Heart right ventricle (tissue), 16 donors: ENCODE results near the gene GAS2L1. TPM values are rescaled to one million over a fixed set of nuclear protein-coding genes. Genes with fewer than 3 reads are reported as not detected.
A peak's percentile ranks its signal among the peaks of the same experiment; 100 is the strongest.

Experiments
- ATAC-seq, 8 donors: fragments of 200-7000 bp; cut with Tn5 transposase; one replicate each; pipeline ENCODE4 v1.9.1; 2020; ENCODE audit warnings: mild to moderate bottlenecking in 8 of 8, moderate library complexity in 8 of 8, moderate number of reproducible peaks in 1 of 8
- DNase-seq, 2 donors: peaks; one replicate each; pipeline ENCODE4 v3.0.0-alpha.2; 2020
- H3K27ac ChIP-seq, 10 donors: fragments of 200-600 bp; sonication (generic) in 2 of 10; one replicate each; pipeline versions ENCODE4 v1.5.0 to v1.8.0; 2020 to 2022; ENCODE audit warnings: mild to moderate bottlenecking in 3 of 10
- H3K27me3 ChIP-seq, 7 donors: fragments of 200-600 bp; one replicate each; pipeline ENCODE4 v1.8.0; 2021 to 2022; ENCODE audit warnings: mild to moderate bottlenecking in 2 of 7
- H3K36me3 ChIP-seq, 9 donors: fragments of 200-600 bp; sonication (generic) in 1 of 9; one replicate each; pipeline versions ENCODE4 v1.5.0 to v1.8.0; 2020 to 2022; ENCODE audit warnings: mild to moderate bottlenecking in 2 of 9
- H3K4me1 ChIP-seq, 9 donors: fragments of 200-600 bp; sonication (generic) in 1 of 9; one replicate each; pipeline versions ENCODE4 v1.5.0 to v1.8.0; 2020 to 2022; ENCODE audit warnings: mild to moderate bottlenecking in 4 of 9
- H3K4me3 ChIP-seq, 10 donors: fragments of 200-600 bp; sonication (generic) in 2 of 10; one replicate each; pipeline versions ENCODE4 v1.5.0 to v1.8.0; 2020 to 2022; ENCODE audit warnings: mild to moderate bottlenecking in 7 of 10, moderate library complexity in 2 of 10
- H3K9me3 ChIP-seq, 11 donors: fragments of 200-600 bp in 10 of 11; sonication (generic) in 2 of 11; one replicate each; pipeline versions ENCODE4 v1.5.0 to v1.8.0; 2013 to 2022; ENCODE audit warnings: mild to moderate bottlenecking in 2 of 11, control low read depth in 1 of 11, moderate library complexity in 1 of 11
- WGBS, 2 donors: extraction: QIAGEN DNeasy Blood & Tissue Kit; methylation state at CpG; one replicate each; pipeline ENCODE4 v1.1.7; 2013; ENCODE audit warnings: inconsistent platforms in 1 of 2; 5-methylcytosine and 5-hydroxymethylcytosine counted together
- intact Hi-C, 10 donors: fragments of 100-400 bp; cut with DNase I; formaldehyde crosslinking; loops; one replicate each; pipeline versions ENCODE4 v1.11.1 to v1.14.2; 2022
- polyA plus RNA-seq, 2 donors: library from polyadenylated mRNA; stranded (reverse); fragments of 200-250 nt; gene quantifications; one replicate each; pipeline ENCODE4 v1.2.3, GENCODE V29; 2013
- total RNA-seq, 10 donors: library from RNA; stranded (reverse); fragmentation: NEBNext Ultra II Directional in 3 of 10; extraction: Animal tissue kit (Norgen Biotek cat#: 25700) in 3 of 10; gene quantifications; one replicate each; pipeline versions ENCODE4 v1.2.1 to v1.2.4, GENCODE V29; 2021 to 2023
- TF ChIP-seq, protein P1 (sequence below), 9 donors: fragments of 200-600 bp; sonication (generic) in 2 of 9; IDR thresholded peaks; one replicate each; pipeline versions ENCODE4 v1.5.0 to v1.8.0; 2021 to 2022; ENCODE audit warnings: antibody characterized with exemption in 9 of 9, mild to moderate bottlenecking in 5 of 9, moderate library complexity in 1 of 9
- donor health status: Arrhythmogenic right ventricular cardiomyopathy.
- donor health status: ischemic (EF 13 %, LVEDD 7.1; RV severe dilation, severe dysfunction).
- donor health status: healthy with polysubstance abuse.
- donor health status: DM: no; HTN: yes; CAD: no.
- donor health status: DM: no; HTN: no; CAD: no.
- donor health status: ischemic (EF 25% LVEDD 6.9; RV normal size, moderate dysfunction).
- donor health status: ischemic (EF 25% LVEDD 5.7; RV mildly dilated, moderate dysfunction).
- donor health status: healthy.
- donor health status: DM: yes; HTN: yes; CAD: no.
- donor health status: Ischemic cardiomyopathy.
- donor health status: ischemic (EF 35%, LVEDD 5.7; RV mildly dilated, moderate dysfunction).
- donor health status: nonischemic (EF 11% LVEDD 7.7; RV severe dilation, severe dysfunction).
- donor health status: DM: yes; HTN: yes; CAD: no.
- donor health status: PGD.
- donor health status: ischemic (EF 29% LVEDD 5.4; RV normal size, mild dysfunction).
- donor health status: nonischemic (EF 23%, LVEDD 6.1; RV moderate dilation, normal function).

Gene GAS2L1
- total and polyA plus RNA-seq, 12 donors: 10.9 to 45.0 (median 15.0) TPM

DNA sequence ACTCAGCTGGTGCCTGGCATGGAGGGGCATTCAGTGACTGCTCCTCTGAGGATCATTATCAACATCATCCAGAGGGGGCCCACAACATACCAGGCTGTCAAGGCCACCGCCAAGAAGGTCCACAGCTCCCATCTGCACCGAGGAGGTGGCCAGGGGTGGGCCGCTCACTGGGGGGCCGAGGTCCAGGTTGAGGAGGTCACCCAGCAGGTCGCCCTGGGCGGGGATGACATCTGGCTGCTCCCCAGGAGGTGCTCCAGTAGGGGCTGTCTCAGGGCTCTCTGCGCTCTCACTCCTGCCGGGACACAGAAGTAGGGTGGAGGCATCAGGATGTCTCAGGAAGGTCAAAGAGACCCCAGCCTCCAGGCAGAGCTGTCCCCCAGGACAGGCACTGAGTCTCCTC, 34.1 kb downstream of the GAS2L1 start:
- intact Hi-C loops: loop anchor here in 2 of 10 donors (5.0 kb wide), 1 partner anchor 33 kb away; the partner anchor contains the start of gene GAS2L1 (in 2 of the 2)
- H3K36me3 ChIP-seq: peaks cover 0 to 100% (median 44%) of the 10 kb centered on the region in 9 donors
- ATAC-seq: no peak

DNA sequence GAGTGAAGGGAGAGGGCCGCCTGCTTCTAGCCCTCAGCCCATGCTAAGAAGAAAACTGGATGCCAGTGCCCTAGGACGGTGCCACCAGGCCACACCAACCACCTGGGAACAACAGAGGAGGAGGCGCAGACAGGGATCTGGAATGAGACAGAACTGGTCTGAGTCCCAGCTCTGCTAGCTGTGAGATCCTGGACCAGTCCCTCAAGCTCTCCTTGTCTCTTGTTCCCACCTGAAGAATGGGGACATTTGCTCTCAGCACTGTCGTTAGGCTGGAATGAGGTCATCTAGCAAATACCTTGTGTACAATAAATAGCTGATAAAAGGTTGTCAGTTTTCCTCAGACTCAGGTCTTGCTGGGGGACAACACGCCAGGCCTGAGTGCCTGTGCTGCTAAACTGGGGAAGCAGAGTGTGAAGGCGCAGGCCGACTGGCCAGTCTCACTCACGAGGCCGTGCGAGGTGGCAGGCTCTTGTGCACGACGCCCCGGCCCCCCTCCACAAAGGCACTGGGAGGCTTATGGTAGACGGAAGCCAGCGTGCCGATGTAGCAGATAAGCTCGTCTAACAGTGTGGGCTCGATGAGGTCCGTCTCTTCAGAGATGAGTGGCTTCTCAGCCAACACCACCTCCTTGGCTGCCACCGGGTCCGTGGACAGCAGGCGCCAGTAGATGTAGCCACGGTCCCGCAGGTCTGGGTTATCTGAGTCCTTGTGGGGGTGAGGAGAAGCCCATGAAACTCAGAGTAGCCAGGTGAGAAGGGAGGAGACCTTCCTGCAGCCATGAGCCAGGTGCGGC, 34.8 kb downstream of the GAS2L1 start:
- H3K4me1 ChIP-seq: peaks cover 0 to 51% (median 21%) of the 10 kb centered on the region in 9 donors
- H3K36me3 ChIP-seq: peaks cover 0 to 100% (median 44%) of the 10 kb centered on the region in 9 donors
- no peaks in the 10 kb centered on the region for H3K27me3 ChIP-seq
- no peaks in the 10 kb centered on the region for H3K9me3 ChIP-seq
- no peak for DNase-seq
- H3K27ac ChIP-seq: peak overlapping the region in 1 of 10 donors; percentile 47
- intact Hi-C loops: loop anchor here in 2 of 10 donors (5.0 kb wide), 1 partner anchor 34 kb away; the partner anchor contains the start of gene GAS2L1 (in 2 of the 2)
- WGBS, 2 donors: 77 to 88% methylated on average over 25 of the region's 25 CpGs
- H3K4me3 ChIP-seq: no peak overlapping the region
- no peak for ATAC-seq
- TF ChIP-seq, protein P1, sequence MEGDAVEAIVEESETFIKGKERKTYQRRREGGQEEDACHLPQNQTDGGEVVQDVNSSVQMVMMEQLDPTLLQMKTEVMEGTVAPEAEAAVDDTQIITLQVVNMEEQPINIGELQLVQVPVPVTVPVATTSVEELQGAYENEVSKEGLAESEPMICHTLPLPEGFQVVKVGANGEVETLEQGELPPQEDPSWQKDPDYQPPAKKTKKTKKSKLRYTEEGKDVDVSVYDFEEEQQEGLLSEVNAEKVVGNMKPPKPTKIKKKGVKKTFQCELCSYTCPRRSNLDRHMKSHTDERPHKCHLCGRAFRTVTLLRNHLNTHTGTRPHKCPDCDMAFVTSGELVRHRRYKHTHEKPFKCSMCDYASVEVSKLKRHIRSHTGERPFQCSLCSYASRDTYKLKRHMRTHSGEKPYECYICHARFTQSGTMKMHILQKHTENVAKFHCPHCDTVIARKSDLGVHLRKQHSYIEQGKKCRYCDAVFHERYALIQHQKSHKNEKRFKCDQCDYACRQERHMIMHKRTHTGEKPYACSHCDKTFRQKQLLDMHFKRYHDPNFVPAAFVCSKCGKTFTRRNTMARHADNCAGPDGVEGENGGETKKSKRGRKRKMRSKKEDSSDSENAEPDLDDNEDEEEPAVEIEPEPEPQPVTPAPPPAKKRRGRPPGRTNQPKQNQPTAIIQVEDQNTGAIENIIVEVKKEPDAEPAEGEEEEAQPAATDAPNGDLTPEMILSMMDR (IDR thresholded peaks at IDR 0.05): no peak

More for the DNA sequence above, 34.1 kb downstream of the GAS2L1 start:
- H3K4me1 ChIP-seq: peaks cover 0 to 48% (median 18%) of the 10 kb centered on the region in 9 donors
- no peak for DNase-seq
- no peaks in the 10 kb centered on the region for H3K27me3 ChIP-seq
- no peaks in the 10 kb centered on the region for H3K9me3 ChIP-seq
- 86 to 92% methylated on average over 8 of the region's 8 CpGs for WGBS, 2 donors
- H3K4me3 ChIP-seq: no peak overlapping the region
- TF ChIP-seq, protein P1 (IDR thresholded peaks at IDR 0.05): no peak
- no peak overlapping the region for H3K27ac ChIP-seq

DNA sequence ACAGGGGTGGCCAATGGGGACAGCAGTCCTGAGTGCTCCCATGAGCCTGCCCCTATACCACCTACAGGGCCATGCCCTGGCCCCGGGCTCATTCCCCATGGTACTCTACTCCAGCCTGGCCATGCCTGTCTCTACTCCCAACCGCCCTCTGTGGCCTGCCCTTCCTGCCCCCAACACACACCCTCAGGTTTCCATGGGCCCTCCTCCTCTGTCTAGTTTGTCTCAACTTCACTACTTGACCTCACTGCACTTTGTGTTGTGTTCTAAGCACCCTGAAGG, 35.3 kb downstream of the GAS2L1 start:
- no peak for ATAC-seq
- Histone ChIP-seq H3K4me1 (peaks cover 0 to 55% (median 26%) of the 10 kb centered on the region in 9 donors), H3K36me3 (peaks cover 0 to 100% (median 44%) of the 10 kb centered on the region in 9 donors), H3K4me3 (no peak overlapping the region), H3K27ac (peak overlapping the region in 1 of 10 donors; percentile 47), H3K9me3 (no peaks in the 10 kb centered on the region), H3K27me3 (no peaks in the 10 kb centered on the region)
- no peak for DNase-seq
- intact Hi-C loops: loop anchor here in 2 of 10 donors (5.0 kb wide), 1 partner anchor 34 kb away; the partner anchor contains the start of gene GAS2L1 (in 2 of the 2)
- 93 to 94% methylated on average over 2 of the region's 2 CpGs for WGBS, 2 donors
- TF ChIP-seq, protein P1 (IDR thresholded peaks at IDR 0.05): no peak

DNA sequence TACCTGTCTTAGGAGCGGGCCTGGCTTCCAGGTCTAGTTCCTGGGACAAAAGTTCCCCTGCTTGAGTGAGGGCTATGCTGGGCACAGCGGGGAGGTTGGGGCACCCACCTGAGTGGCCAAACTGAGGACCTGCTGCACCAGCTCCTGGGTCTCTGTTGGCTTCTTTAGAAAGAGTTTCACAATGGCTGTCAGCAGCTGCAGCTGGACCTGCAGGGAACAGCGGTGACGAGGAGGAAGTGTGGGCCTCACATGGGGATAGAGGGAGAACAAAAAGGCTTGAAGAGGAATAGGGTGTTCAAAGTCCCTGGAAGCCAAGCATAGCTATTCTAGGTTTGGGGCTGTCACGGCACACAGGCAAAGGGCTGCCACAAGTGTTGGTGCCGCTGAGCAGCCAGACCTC, 35.7 kb downstream of the GAS2L1 start:
- Histone ChIP-seq H3K27ac (peak overlapping the region in 6 of 10 donors; percentile 7 to 53 (median 32)), H3K9me3 (no peaks in the 10 kb centered on the region), H3K36me3 (peaks cover 0 to 100% (median 44%) of the 10 kb centered on the region in 9 donors), H3K4me1 (peaks cover 0 to 55% (median 30%) of the 10 kb centered on the region in 9 donors), H3K4me3 (no peak overlapping the region), H3K27me3 (no peaks in the 10 kb centered on the region)
- ATAC-seq (peak in 2 of 8 donors; percentile 6 to 7), DNase-seq (no peak)
- TF ChIP-seq, protein P1 (IDR thresholded peaks at IDR 0.05): no peak
- intact Hi-C loops: loop anchor here in 2 of 10 donors (5.0 kb wide), 1 partner anchor 35 kb away; the partner anchor contains the start of gene GAS2L1 (in 2 of the 2)
- 71 to 77% methylated on average over 6 of the region's 6 CpGs for WGBS, 2 donors
